A673 (cell line): Measurements from ENCODE around the gene ALKBH1. TPM values are rescaled to one million over a fixed set of nuclear protein-coding genes. Genes with fewer than 3 reads are reported as not detected.
A peak's percentile ranks its signal among the peaks of the same experiment; 100 is the strongest.

Experiments used
- BruUV-seq: library from RNA; stranded (reverse); fragments of 400-500 nt; replicated peaks from 2 replicates; lab custom pipeline; 2021; lab: Mats Ljungman, UMichigan
- CTCF ChIA-PET: fragments of 300-600 bp; sonication (Branson Sonifier 250); formaldehyde crosslinking; loops from one replicate; lab custom pipeline; 2022; ENCODE audit warnings: antibody characterized with exemption; lab: Charles Lee
- POLR2A ChIA-PET: fragments of 300-600 bp; sonication (Branson Sonifier 250); formaldehyde crosslinking; loops from one replicate; lab custom pipeline; 2022; ENCODE audit warnings: antibody characterized with exemption; ENCODE audit not compliant: low non-redundant PET; lab: Charles Lee
- DNase-seq: peaks from one replicate; pipeline ENCODE4 v3.0.0-alpha.2; 2015; ENCODE audit warnings: low spot score
- H3K27ac ChIP-seq: fragments of 200-600 bp; sonication (generic); 2 replicates; pipeline ENCODE4 v1.5.1; 2016; ENCODE audit warnings: mixed run types, low read depth, mild to moderate bottlenecking, mixed read lengths, antibody characterized with exemption, low read length; ENCODE audit not compliant: poor library complexity, severe bottlenecking
- H3K27me3 ChIP-seq: fragments of 200-600 bp; sonication (generic); replicated peaks from 2 replicates; pipeline ENCODE4 v1.6.1; 2017; ENCODE audit warnings: mixed run types, low read depth, mild to moderate bottlenecking, mixed read lengths, antibody characterized with exemption, low read length; ENCODE audit not compliant: insufficient read depth, poor library complexity
- H3K36me3 ChIP-seq: fragments of 200-600 bp; sonication (generic); 2 replicates; pipeline ENCODE4 v1.6.1; 2016; ENCODE audit warnings: mixed run types, mild to moderate bottlenecking, mixed read lengths, antibody characterized with exemption, low read length; ENCODE audit not compliant: insufficient read depth, poor library complexity, severe bottlenecking
- H3K4me1 ChIP-seq: fragments of 200-600 bp; sonication (generic); 2 replicates; pipeline ENCODE4 v1.6.1; 2017; ENCODE audit warnings: mixed run types, mild to moderate bottlenecking, mixed read lengths, antibody characterized with exemption, low read length; ENCODE audit not compliant: insufficient read depth, poor library complexity, severe bottlenecking
- H3K4me3 ChIP-seq: fragments of 200-600 bp; sonication (generic); 2 replicates; pipeline ENCODE4 v1.5.1; 2016; ENCODE audit warnings: low read depth, mixed run types, mild to moderate bottlenecking, mixed read lengths, low read length; ENCODE audit not compliant: poor library complexity, severe bottlenecking
- H3K9me3 ChIP-seq: fragments of 200-600 bp; sonication (generic); 2 replicates; pipeline ENCODE4 v1.6.1; 2016; ENCODE audit warnings: mixed run types, low read depth, mild to moderate bottlenecking, mixed read lengths, antibody characterized with exemption, low read length; ENCODE audit not compliant: poor library complexity, severe bottlenecking
- EZH2 ChIP-seq: fragments of 200-600 bp; sonication (generic); IDR thresholded peaks from 2 replicates; pipeline ENCODE4 v1.6.1; 2017; ENCODE audit warnings: borderline replicate concordance, low read depth, mild to moderate bottlenecking, mixed read lengths, antibody characterized with exemption, low read length; ENCODE audit not compliant: poor library complexity, severe bottlenecking
- intact Hi-C: fragments of 100-400 bp; cut with micrococcal nuclease; formaldehyde crosslinking; loops from one replicate; pipeline ENCODE4 v1.10.0; 2022; ENCODE audit not compliant: unreplicated experiment
- total RNA-seq: library from RNA; stranded (reverse); gene quantifications from 2 replicates; pipeline ENCODE4 v1.2.3, GENCODE V29; 2021
- TF ChIP-seq, protein P1 (sequence below): fragments of 300-800, 200-600 bp; sonication (generic); conservative IDR thresholded peaks from 2 replicates; pipeline ENCODE4 v1.5.1; 2017; ENCODE audit warnings: low read depth, mild to moderate bottlenecking, antibody characterized with exemption, low read length, moderate library complexity, mixed read lengths

The ALKBH1 gene
- total RNA-seq, 1 experiment from 2014 or later = 19.4 TPM

DNA sequence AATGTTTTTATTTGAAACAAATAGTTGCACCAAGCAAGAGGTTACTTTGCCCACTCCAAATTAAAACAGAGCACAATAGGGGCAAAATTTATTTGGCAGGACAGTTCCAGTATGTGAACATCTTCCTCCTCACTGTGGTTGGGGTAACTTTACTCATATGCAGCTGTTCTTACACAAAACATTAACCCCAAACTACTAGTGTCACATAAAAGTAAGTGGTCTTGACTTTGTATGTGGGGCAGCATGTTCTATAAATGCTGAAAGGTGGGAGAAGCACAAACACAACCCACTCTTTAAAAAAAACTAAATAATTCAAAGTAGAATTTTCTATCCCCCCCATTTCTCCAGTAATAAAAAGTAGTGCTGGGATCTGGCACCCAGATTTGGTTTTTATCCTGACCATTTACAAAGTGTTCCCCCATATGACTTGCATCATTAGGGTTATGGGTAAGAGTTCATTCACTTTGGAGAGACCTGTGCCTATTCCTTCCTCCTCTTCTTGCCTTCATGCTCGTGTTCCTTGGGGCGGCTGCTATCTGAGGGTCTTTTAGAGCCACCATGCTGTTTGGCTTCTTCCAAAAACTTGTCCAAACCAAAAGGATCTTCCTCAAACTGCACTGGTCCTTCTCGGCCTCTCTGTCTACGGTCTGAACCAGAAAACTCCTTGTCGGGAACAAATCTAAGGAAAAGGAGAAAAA lies 9.9 kb upstream of the ALKBH1 start:
- POLR2A ChIA-PET = interaction anchor here (0.6 kb wide), 2 partner anchors 63 to 169 kb away, joined by 5 to 7 read pairs; no protein-coding TSS in a partner anchor

DNA sequence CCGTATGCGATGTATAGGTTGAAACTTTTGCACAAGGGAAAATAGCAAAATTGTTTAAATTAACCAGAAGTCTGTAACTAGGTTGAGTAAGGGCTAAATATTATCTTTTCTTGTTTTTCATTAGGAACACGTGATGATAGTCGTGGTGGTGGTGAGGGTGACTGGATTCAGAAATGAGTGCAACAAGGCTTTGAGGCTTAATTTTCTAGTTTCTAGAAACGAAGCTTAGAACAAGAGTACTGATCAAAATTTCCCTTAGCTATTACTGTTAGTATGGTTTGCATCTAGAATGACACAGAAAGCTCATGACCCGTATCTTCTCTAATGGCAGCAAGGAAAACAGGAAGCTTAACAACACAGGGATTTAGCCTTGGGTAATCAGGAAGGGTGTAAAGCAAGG lies 7.1 kb upstream of the ALKBH1 start:
- intact Hi-C loops = no loop called here
- ChIA-PET CTCF (no interaction called here), POLR2A (no interaction called here)
- no TSS peak for BruUV-seq
- no peak for DNase-seq
- no peak overlapping the region for H3K27ac ChIP-seq
- no peaks in the 10 kb centered on the region for H3K27me3 ChIP-seq
- peaks cover 1% of the 10 kb centered on the region for H3K4me1 ChIP-seq
- H3K4me3 ChIP-seq = no peak overlapping the region
- TF ChIP-seq EZH2 = no peak
- TF ChIP-seq, protein P1, sequence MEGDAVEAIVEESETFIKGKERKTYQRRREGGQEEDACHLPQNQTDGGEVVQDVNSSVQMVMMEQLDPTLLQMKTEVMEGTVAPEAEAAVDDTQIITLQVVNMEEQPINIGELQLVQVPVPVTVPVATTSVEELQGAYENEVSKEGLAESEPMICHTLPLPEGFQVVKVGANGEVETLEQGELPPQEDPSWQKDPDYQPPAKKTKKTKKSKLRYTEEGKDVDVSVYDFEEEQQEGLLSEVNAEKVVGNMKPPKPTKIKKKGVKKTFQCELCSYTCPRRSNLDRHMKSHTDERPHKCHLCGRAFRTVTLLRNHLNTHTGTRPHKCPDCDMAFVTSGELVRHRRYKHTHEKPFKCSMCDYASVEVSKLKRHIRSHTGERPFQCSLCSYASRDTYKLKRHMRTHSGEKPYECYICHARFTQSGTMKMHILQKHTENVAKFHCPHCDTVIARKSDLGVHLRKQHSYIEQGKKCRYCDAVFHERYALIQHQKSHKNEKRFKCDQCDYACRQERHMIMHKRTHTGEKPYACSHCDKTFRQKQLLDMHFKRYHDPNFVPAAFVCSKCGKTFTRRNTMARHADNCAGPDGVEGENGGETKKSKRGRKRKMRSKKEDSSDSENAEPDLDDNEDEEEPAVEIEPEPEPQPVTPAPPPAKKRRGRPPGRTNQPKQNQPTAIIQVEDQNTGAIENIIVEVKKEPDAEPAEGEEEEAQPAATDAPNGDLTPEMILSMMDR = no peak
- H3K36me3 ChIP-seq = peaks cover 93% of the 10 kb centered on the region
- H3K9me3 ChIP-seq = no peaks in the 10 kb centered on the region

More for the DNA sequence above, 9.9 kb upstream of the ALKBH1 start:
- BruUV-seq = TSS peak; percentile 97
- H3K4me1 ChIP-seq = peaks cover 16% of the 10 kb centered on the region
- H3K27ac ChIP-seq = no peak overlapping the region
- no peaks in the 10 kb centered on the region for H3K9me3 ChIP-seq
- peaks cover 82% of the 10 kb centered on the region for H3K36me3 ChIP-seq
- intact Hi-C loops = no loop called here
- DNase-seq = no peak
- H3K27me3 ChIP-seq = no peaks in the 10 kb centered on the region
- TF ChIP-seq EZH2 = no peak
- TF ChIP-seq, protein P1 = no peak
- no peak overlapping the region for H3K4me3 ChIP-seq
- CTCF ChIA-PET = interaction anchor here (0.7 kb wide), 1 partner anchor 492 kb away, joined by 5 read pairs; no protein-coding TSS in a partner anchor

DNA sequence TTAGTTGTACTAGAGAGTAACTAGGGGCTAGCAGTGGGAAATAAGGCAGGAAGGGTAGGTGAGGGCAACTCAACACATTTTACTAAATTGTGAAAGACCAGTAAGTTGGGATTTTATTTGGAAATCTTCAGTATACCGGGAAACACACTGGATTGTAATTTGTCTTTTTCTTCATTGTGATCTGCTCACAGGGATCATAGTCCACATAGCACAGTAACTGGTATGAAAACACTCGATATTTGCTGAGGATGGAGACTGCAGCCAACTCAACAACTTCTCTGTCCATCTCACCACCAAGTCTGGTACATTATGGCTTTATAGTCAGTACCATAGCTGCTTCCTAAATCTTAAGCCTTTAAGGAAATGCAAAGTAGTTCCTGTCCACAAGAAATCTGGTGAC lies 2.5 kb upstream of the ALKBH1 start:
- H3K36me3 ChIP-seq = peaks cover 51% of the 10 kb centered on the region
- H3K4me1 ChIP-seq = peaks cover 19% of the 10 kb centered on the region
- intact Hi-C loops = no loop called here
- no peak for DNase-seq
- ChIA-PET POLR2A (no interaction called here), CTCF (no interaction called here)
- H3K4me3 ChIP-seq = no peak overlapping the region
- H3K27ac ChIP-seq = no peak overlapping the region
- no peaks in the 10 kb centered on the region for H3K9me3 ChIP-seq
- no peak for TF ChIP-seq EZH2
- TF ChIP-seq, protein P1 = no peak
- H3K27me3 ChIP-seq = no peaks in the 10 kb centered on the region
- no TSS peak for BruUV-seq
